Dermis lymphatic vessel endothelial cell (primary cell): ENCODE measurements around the gene WNT2B. TPM values are rescaled to one million over a fixed set of nuclear protein-coding genes. Genes with fewer than 3 reads are reported as not detected.

ENCODE experiments used
- total RNA-seq: library from RNA; depleted of rRNA; stranded (reverse); fragments of >200 nt; gene quantifications from 2 replicates; pipeline ENCODE4 v1.2.1, GENCODE V29; 2014

WNT2B gene
- 1.0 and 1.1 TPM in 2 replicates for total RNA-seq

GRCh38 chr1:112508278-112509004 lies at the start of gene WNT2B:
Gene WNT2B (plus strand): TSS chr1:112508965. CDS start chr1:112509263, 298 bp downstream.

Other genes starting within 250 kb of the WNT2B start
- 18.6 TPM in 2 replicates for gene CTTNBP2NL, start 112.8 kb upstream of the WNT2B start, total RNA-seq
- gene ST7L, start 110.2 kb downstream of the WNT2B start, total RNA-seq: 12.6 and 18.2 TPM in 2 replicates
- gene CAPZA1, start 110.9 kb downstream of the WNT2B start, total RNA-seq: 178 and 197 TPM in 2 replicates
- gene MOV10, start 165.7 kb downstream of the WNT2B start, total RNA-seq: 33.2 and 34.9 TPM in 2 replicates
- 383 and 479 TPM in 2 replicates for gene RHOC, start 198.2 kb downstream of the WNT2B start, total RNA-seq
- gene PPM1J, start 206.4 kb downstream of the WNT2B start, total RNA-seq: 0.43 and 0.65 TPM in 2 replicates